Neural cell (in vitro differentiated cells): ENCODE data around the gene FRMD4A. TPM values are rescaled to one million over a fixed set of nuclear protein-coding genes. Genes with fewer than 3 reads are reported as not detected.

ENCODE experiments used
- H2AFZ ChIP-seq: fragments of 200-600, 300-800 bp; sonication (generic), shearing (Covaris generic); 2 replicates; pipeline ENCODE4 v1.6.0; 2014; ENCODE audit warnings: low read depth, mild to moderate bottlenecking, antibody characterized with exemption, low read length, moderate library complexity
- H3F3A ChIP-seq: fragments of 200-600 bp; shearing (Covaris generic); 2 replicates; pipeline ENCODE4 v1.6.1; 2016; ENCODE audit warnings: mild to moderate bottlenecking, moderate library complexity, mixed read lengths, antibody characterized with exemption, low read length; ENCODE audit not compliant: insufficient read depth, poor library complexity, severe bottlenecking
- H3K27ac ChIP-seq: fragments of 200-600, 300-800 bp; sonication (generic), shearing (Covaris generic); 2 replicates; pipeline ENCODE4 v1.5.1; 2014; ENCODE audit warnings: mild to moderate bottlenecking, low read length, moderate library complexity
- H3K27me3 ChIP-seq: fragments of 300-800, 200-600 bp; sonication (generic), shearing (Covaris generic); 2 replicates; pipeline ENCODE4 v1.6.0; 2014; ENCODE audit warnings: mild to moderate bottlenecking, low read depth, low read length, moderate library complexity; ENCODE audit not compliant: insufficient read depth
- H3K36me3 ChIP-seq: fragments of 300-800, 200-600 bp; sonication (generic), shearing (Covaris generic); 2 replicates; pipeline ENCODE4 v1.5.1; 2014; ENCODE audit warnings: mild to moderate bottlenecking, antibody characterized with exemption, low read length, moderate library complexity; ENCODE audit not compliant: insufficient read depth
- H3K4me2 ChIP-seq: fragments of 300-800, 200-600 bp; sonication (generic), shearing (Covaris generic); 2 replicates; pipeline ENCODE4 v1.6.0; 2014; ENCODE audit warnings: mild to moderate bottlenecking, low read length
- H3K4me3 ChIP-seq: fragments of 300-800, 200-600 bp; sonication (generic), shearing (Covaris generic); 2 replicates; pipeline ENCODE4 v1.5.1; 2014; ENCODE audit warnings: mild to moderate bottlenecking, low read length, moderate library complexity
- H3K79me2 ChIP-seq: fragments of 200-600 bp; shearing (Covaris generic); replicated peaks from 2 replicates; pipeline ENCODE4 v1.6.0; 2014; ENCODE audit warnings: mild to moderate bottlenecking, low read length, moderate library complexity; ENCODE audit not compliant: insufficient read depth
- H3K9ac ChIP-seq: fragments of 300-800, 200-600 bp; sonication (generic), shearing (Covaris generic); 2 replicates; pipeline ENCODE4 v1.6.1; 2016; ENCODE audit warnings: mild to moderate bottlenecking, low read length, mixed read lengths
- H3K9me2 ChIP-seq: fragments of 200-600 bp; shearing (Covaris generic); 2 replicates; pipeline ENCODE4 v1.6.1; 2016; ENCODE audit warnings: mild to moderate bottlenecking, low read length, mixed read lengths; ENCODE audit not compliant: insufficient read depth
- H3K9me3 ChIP-seq: fragments of 200-600, 300-800 bp; sonication (generic), shearing (Covaris generic); 2 replicates; pipeline ENCODE4 v1.6.1; 2016; ENCODE audit warnings: mild to moderate bottlenecking, mixed run types, low read length, moderate library complexity, mixed read lengths
- H4K20me1 ChIP-seq: fragments of 200-600 bp; shearing (Covaris generic); 2 replicates; pipeline ENCODE4 v1.6.1; 2016; ENCODE audit warnings: mild to moderate bottlenecking, mixed run types; ENCODE audit not compliant: insufficient read depth
- EP300 ChIP-seq: fragments of 450-650 bp; conservative IDR thresholded peaks from 2 replicates; pipeline ENCODE4 v1.6.1; 2014; ENCODE audit warnings: antibody characterized with exemption, mild to moderate bottlenecking, moderate library complexity; ENCODE audit not compliant: poor library complexity, severe bottlenecking
- EZH2 ChIP-seq: fragments of 200-600, 300-800 bp; shearing (Covaris generic), sonication (generic); IDR thresholded peaks from 2 replicates; pipeline ENCODE4 v1.6.1; 2014; ENCODE audit warnings: antibody characterized with exemption, low read length, borderline replicate concordance, mild to moderate bottlenecking; ENCODE audit not compliant: insufficient read depth, poor library complexity, severe bottlenecking
- MXI1 ChIP-seq: fragments of 450-650 bp; conservative IDR thresholded peaks from 2 replicates; pipeline ENCODE4 v1.6.1; 2014; ENCODE audit warnings: antibody characterized with exemption, mild to moderate bottlenecking; ENCODE audit not compliant: poor library complexity, severe bottlenecking
- POLR2AphosphoS5 ChIP-seq: IDR thresholded peaks from 2 replicates; pipeline ENCODE4 v1.6.1; 2012
- RAD21 ChIP-seq: fragments of 450-650 bp; conservative IDR thresholded peaks from 2 replicates; pipeline ENCODE4 v1.6.1; 2014; ENCODE audit warnings: antibody characterized with exemption, mild to moderate bottlenecking, moderate library complexity
- SMC3 ChIP-seq: fragments of 450-650 bp; conservative IDR thresholded peaks from 2 replicates; pipeline ENCODE4 v1.6.1; 2014; ENCODE audit warnings: antibody characterized with exemption, mild to moderate bottlenecking, moderate library complexity; ENCODE audit not compliant: poor library complexity
- TAF1 ChIP-seq: IDR thresholded peaks from 2 replicates; pipeline ENCODE4 v1.6.1; 2012; ENCODE audit warnings: low read depth
- polyA plus RNA-seq: library from polyadenylated mRNA; depleted of rRNA; stranded (reverse); fragments of >200 nt; gene quantifications from 2 replicates; pipeline ENCODE4 v1.2.3, GENCODE V29; 2014
- TF ChIP-seq, protein P1 (sequence below): IDR thresholded peaks from 2 replicates; pipeline ENCODE4 v1.6.1; 2012; ENCODE audit warnings: borderline replicate concordance
- TF ChIP-seq, protein P2 (sequence below): fragments of 450-650 bp; IDR thresholded peaks from 2 replicates; pipeline ENCODE4 v1.5.1; 2014; ENCODE audit warnings: antibody characterized with exemption, mild to moderate bottlenecking, moderate library complexity; ENCODE audit not compliant: poor library complexity, severe bottlenecking

The FRMD4A gene
- polyA plus RNA-seq, 1 donor from 2014 or later, result 36.5 TPM

DNA sequence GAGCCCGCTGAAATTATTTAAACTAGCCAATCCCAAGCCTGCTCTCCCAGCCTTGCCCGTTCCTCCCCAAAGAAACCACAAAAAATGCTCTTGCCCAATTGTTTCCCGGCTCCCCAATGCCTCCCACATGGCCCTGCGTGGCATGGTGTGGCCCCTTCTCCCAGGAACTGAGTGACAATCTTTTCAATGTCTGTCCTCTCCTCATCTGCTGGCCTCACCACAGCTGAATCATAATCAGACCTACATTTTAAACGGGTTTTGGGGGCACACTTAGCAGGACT, 542.5 kb downstream of the FRMD4A start:
- Histone ChIP-seq H2AFZ (no peak overlapping the region), H3K9me2 (no peaks in the 10 kb centered on the region), H3K79me2 (no peaks in the 10 kb centered on the region), H3K4me3 (no peak overlapping the region), H3K36me3 (no peaks in the 10 kb centered on the region), H4K20me1 (no peaks in the 10 kb centered on the region), H3K27me3 (no peaks in the 10 kb centered on the region), H3K4me2 (no peak overlapping the region), H3K27ac (no peak overlapping the region), H3F3A (no peaks in the 10 kb centered on the region), H3K9me3 (no peaks in the 10 kb centered on the region), H3K9ac (peak overlapping the region; percentile 16)
- no peak for TF ChIP-seq EP300
- no peak for TF ChIP-seq SMC3
- TF ChIP-seq POLR2AphosphoS5, result no peak

DNA sequence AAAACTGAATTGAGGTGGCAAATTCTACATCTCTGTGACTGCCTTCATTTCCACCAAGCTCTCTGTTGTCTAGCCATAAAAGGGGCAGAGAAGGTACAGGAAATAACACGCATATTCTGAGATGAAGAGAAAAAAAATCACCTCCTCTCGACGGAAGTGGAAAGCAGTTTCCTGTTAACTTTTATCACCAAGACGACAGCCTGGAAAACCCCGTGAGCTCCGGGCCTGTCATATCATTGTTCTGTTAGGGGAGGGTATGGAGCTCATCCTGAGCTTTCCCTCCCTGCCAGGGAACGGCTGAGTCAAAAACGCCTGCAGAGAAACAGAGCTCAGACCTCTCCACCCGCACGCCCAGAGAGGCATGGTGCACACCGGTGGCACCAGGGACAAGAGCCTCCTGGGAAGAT, 543.7 kb downstream of the FRMD4A start:
- H3K4me2 ChIP-seq, result no peak overlapping the region
- H3K4me3 ChIP-seq, result no peak overlapping the region
- H3F3A ChIP-seq, result no peaks in the 10 kb centered on the region
- H3K27ac ChIP-seq, result no peak overlapping the region
- H3K9me2 ChIP-seq, result no peaks in the 10 kb centered on the region
- no peaks in the 10 kb centered on the region for H3K36me3 ChIP-seq
- H3K27me3 ChIP-seq, result no peaks in the 10 kb centered on the region
- H2AFZ ChIP-seq, result no peak overlapping the region
- TF ChIP-seq MXI1 (no peak), SMC3 (no peak), EP300 (no peak), EZH2 (no peak), TAF1 (no peak), RAD21 (no peak), POLR2AphosphoS5 (no peak)
- TF ChIP-seq, protein P1, sequence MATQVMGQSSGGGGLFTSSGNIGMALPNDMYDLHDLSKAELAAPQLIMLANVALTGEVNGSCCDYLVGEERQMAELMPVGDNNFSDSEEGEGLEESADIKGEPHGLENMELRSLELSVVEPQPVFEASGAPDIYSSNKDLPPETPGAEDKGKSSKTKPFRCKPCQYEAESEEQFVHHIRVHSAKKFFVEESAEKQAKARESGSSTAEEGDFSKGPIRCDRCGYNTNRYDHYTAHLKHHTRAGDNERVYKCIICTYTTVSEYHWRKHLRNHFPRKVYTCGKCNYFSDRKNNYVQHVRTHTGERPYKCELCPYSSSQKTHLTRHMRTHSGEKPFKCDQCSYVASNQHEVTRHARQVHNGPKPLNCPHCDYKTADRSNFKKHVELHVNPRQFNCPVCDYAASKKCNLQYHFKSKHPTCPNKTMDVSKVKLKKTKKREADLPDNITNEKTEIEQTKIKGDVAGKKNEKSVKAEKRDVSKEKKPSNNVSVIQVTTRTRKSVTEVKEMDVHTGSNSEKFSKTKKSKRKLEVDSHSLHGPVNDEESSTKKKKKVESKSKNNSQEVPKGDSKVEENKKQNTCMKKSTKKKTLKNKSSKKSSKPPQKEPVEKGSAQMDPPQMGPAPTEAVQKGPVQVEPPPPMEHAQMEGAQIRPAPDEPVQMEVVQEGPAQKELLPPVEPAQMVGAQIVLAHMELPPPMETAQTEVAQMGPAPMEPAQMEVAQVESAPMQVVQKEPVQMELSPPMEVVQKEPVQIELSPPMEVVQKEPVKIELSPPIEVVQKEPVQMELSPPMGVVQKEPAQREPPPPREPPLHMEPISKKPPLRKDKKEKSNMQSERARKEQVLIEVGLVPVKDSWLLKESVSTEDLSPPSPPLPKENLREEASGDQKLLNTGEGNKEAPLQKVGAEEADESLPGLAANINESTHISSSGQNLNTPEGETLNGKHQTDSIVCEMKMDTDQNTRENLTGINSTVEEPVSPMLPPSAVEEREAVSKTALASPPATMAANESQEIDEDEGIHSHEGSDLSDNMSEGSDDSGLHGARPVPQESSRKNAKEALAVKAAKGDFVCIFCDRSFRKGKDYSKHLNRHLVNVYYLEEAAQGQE, result no peak
- TF ChIP-seq, protein P2, sequence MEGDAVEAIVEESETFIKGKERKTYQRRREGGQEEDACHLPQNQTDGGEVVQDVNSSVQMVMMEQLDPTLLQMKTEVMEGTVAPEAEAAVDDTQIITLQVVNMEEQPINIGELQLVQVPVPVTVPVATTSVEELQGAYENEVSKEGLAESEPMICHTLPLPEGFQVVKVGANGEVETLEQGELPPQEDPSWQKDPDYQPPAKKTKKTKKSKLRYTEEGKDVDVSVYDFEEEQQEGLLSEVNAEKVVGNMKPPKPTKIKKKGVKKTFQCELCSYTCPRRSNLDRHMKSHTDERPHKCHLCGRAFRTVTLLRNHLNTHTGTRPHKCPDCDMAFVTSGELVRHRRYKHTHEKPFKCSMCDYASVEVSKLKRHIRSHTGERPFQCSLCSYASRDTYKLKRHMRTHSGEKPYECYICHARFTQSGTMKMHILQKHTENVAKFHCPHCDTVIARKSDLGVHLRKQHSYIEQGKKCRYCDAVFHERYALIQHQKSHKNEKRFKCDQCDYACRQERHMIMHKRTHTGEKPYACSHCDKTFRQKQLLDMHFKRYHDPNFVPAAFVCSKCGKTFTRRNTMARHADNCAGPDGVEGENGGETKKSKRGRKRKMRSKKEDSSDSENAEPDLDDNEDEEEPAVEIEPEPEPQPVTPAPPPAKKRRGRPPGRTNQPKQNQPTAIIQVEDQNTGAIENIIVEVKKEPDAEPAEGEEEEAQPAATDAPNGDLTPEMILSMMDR, result no peak
- H4K20me1 ChIP-seq, result no peaks in the 10 kb centered on the region
- no peaks in the 10 kb centered on the region for H3K9me3 ChIP-seq
- no peaks in the 10 kb centered on the region for H3K79me2 ChIP-seq
- H3K9ac ChIP-seq, result peak overlapping the region; percentile 5

DNA sequence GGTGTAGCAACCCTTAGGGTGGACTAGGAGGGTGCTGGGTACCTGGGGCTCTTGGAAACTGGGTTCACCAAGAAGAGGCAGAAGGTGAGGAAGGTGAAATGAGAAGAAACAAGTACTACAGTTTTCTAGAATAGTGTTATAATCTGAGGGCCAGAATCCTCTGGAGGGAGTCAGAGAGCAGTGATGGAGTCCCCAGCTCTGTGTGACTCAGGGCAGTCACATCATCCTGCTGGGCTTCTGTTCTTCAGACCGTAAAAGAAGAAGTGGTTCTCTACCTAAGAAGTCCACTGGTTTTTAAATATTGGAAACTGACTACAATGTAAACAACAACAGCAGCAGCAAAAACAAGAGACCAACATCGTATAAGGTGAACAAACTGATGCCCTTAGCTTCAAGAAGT, 546.7 kb downstream of the FRMD4A start:
- Histone ChIP-seq H3K79me2 (no peaks in the 10 kb centered on the region), H2AFZ (no peak overlapping the region), H3K27ac (no peak overlapping the region), H3K36me3 (no peaks in the 10 kb centered on the region), H3K9me3 (no peaks in the 10 kb centered on the region), H3K27me3 (no peaks in the 10 kb centered on the region), H3K4me2 (no peak overlapping the region), H3F3A (no peaks in the 10 kb centered on the region), H3K4me3 (no peak overlapping the region), H4K20me1 (no peaks in the 10 kb centered on the region), H3K9ac (no peak overlapping the region), H3K9me2 (no peaks in the 10 kb centered on the region)
- TF ChIP-seq EP300 (no peak), RAD21 (no peak), EZH2 (no peak), SMC3 (no peak), TAF1 (no peak), MXI1 (no peak), POLR2AphosphoS5 (no peak)
- TF ChIP-seq, protein P1, result no peak
- TF ChIP-seq, protein P2, result no peak
